ENCODE results near the gene GAGE10.

DNA sequence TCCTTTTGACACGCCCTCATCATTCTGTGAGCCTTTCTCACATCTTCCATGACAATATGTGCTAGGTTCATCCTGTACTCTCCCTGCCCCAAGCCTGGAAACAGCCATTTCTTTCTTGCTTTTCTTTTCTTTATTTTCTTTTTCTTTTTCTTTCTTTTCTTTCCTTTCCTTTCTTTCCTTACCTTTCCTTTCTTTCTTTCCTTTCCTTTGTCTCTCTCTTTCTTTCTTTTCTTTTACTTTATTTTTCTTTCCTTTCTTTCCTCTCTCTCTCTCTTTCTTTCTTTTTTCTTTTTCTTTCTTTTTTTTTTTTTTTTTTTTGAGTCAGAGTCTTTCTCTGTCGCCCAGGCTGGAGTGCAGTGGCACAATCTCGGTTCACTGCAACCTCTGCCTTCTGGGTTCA is 19.2 kb upstream of the GAGE10 start:
- TF ChIP-seq CTCF (IDR thresholded peaks at IDR 0.05) (no peak), POLR2A (IDR thresholded peaks at IDR 0.05) (no peak), EP300 (IDR thresholded peaks at IDR 0.05) (no peak)
